Measurements from ENCODE around the gene CACNB4. TPM values are rescaled to one million over a fixed set of nuclear protein-coding genes. Genes with fewer than 3 reads are reported as not detected.

CACNB4 gene
- total and polyA plus RNA-seq, 9 of the 15 experiments (the other 6 are each of a cell fraction or from before 2014, with no cell fraction given) = 0.01 to 0.20 (median 0.04) TPM; not detected in 1

DNA sequence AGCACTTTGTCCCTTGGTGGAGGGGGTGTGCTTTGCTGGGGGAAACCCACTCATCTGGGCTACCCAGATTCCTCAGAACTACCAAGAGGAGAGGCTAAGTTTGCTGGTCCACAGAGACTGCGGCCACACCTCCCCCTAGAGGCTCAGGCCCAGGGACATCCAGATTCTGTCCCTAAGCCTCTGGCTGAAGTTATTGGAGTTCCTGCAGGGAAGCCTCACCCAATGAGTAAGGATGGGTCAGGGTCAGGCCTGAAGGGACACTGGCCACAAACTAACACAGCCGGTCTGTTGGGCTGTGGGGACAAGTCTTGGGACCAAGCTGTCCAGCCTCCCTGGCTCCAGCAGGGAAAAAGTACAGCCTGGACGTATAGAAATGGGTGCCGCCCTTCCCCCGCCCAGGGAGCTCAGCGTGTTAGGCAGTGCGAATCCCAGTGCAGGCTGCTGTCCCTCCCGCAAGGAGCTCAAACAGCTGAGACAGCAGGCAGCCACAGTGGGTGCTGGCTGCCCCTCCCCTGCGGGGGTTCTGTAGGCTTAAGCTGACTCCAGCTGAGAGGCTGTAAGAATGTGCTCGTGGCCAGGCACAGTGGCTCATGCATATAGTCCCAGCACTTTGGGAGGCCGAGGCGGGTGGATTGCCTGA, 183.7 kb downstream of the CACNB4 start (continued):
- TF ChIP-seq, protein P1, sequence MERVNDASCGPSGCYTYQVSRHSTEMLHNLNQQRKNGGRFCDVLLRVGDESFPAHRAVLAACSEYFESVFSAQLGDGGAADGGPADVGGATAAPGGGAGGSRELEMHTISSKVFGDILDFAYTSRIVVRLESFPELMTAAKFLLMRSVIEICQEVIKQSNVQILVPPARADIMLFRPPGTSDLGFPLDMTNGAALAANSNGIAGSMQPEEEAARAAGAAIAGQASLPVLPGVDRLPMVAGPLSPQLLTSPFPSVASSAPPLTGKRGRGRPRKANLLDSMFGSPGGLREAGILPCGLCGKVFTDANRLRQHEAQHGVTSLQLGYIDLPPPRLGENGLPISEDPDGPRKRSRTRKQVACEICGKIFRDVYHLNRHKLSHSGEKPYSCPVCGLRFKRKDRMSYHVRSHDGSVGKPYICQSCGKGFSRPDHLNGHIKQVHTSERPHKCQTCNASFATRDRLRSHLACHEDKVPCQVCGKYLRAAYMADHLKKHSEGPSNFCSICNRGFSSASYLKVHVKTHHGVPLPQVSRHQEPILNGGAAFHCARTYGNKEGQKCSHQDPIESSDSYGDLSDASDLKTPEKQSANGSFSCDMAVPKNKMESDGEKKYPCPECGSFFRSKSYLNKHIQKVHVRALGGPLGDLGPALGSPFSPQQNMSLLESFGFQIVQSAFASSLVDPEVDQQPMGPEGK (CRISPR knock-in tag; IDR thresholded peaks at IDR 0.05; ENCODE audit: borderline replicate concordance) = no peak
- TF ChIP-seq, protein P2, sequence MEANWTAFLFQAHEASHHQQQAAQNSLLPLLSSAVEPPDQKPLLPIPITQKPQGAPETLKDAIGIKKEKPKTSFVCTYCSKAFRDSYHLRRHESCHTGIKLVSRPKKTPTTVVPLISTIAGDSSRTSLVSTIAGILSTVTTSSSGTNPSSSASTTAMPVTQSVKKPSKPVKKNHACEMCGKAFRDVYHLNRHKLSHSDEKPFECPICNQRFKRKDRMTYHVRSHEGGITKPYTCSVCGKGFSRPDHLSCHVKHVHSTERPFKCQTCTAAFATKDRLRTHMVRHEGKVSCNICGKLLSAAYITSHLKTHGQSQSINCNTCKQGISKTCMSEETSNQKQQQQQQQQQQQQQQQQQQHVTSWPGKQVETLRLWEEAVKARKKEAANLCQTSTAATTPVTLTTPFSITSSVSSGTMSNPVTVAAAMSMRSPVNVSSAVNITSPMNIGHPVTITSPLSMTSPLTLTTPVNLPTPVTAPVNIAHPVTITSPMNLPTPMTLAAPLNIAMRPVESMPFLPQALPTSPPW (CRISPR knock-in tag; IDR thresholded peaks at IDR 0.05) = no peak; the same call in 1 of the 2 replicates
- TF ChIP-seq, protein P3, sequence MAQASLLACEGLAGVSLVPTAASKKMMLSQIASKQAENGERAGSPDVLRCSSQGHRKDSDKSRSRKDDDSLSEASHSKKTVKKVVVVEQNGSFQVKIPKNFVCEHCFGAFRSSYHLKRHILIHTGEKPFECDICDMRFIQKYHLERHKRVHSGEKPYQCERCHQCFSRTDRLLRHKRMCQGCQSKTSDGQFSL (CRISPR knock-in tag; IDR thresholded peaks at IDR 0.05) = no peak
- TF ChIP-seq, protein P3 (tag; IDR thresholded peaks at IDR 0.05) = no peak
- TF ChIP-seq TEAD1 (CRISPR knock-in tag; IDR thresholded peaks at IDR 0.05) (no peak), SRF (CRISPR knock-in tag; IDR thresholded peaks at IDR 0.05) (peak in 1 of 2 experiments; percentile 15; a peak in 1 of 4 replicates), MAZ (CRISPR knock-in tag; conservative IDR thresholded peaks at IDR 0.05 in 1 of 2, IDR thresholded peaks at IDR 0.05 in 1 of 2) (peak in 1 of 2 experiments; percentile 39; a peak in 1 of 4 replicates), NRF1 (conservative IDR thresholded peaks at IDR 0.05 in 1 of 2, IDR thresholded peaks at IDR 0.05 in 1 of 2) (no peak), NR2C2 (CRISPR knock-in tag; IDR thresholded peaks at IDR 0.05) (no peak), NR2C2 (tag; IDR thresholded peaks at IDR 0.05) (0 out of 2 replicates have a peak, but pooled peaks have one; percentile 12), CXXC5 (CRISPR knock-in tag; IDR thresholded peaks at IDR 0.05) (no peak), ZNF780A (CRISPR knock-in tag; IDR thresholded peaks at IDR 0.05) (no peak)
- TF ChIP-seq, protein P4, sequence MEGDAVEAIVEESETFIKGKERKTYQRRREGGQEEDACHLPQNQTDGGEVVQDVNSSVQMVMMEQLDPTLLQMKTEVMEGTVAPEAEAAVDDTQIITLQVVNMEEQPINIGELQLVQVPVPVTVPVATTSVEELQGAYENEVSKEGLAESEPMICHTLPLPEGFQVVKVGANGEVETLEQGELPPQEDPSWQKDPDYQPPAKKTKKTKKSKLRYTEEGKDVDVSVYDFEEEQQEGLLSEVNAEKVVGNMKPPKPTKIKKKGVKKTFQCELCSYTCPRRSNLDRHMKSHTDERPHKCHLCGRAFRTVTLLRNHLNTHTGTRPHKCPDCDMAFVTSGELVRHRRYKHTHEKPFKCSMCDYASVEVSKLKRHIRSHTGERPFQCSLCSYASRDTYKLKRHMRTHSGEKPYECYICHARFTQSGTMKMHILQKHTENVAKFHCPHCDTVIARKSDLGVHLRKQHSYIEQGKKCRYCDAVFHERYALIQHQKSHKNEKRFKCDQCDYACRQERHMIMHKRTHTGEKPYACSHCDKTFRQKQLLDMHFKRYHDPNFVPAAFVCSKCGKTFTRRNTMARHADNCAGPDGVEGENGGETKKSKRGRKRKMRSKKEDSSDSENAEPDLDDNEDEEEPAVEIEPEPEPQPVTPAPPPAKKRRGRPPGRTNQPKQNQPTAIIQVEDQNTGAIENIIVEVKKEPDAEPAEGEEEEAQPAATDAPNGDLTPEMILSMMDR (IDR thresholded peaks at IDR 0.05 in 2 of 3, conservative IDR thresholded peaks at IDR 0.05 in 1 of 3; ENCODE audit: insufficient read depth in 2 of 3, low read depth in 1 of 3, low read length in 3 of 3) = peak; percentile 23 to 39 (median 34); a peak in 5 of 6 replicates

Data from K562 (cell line).